DND-41 (cell line): ENCODE results near the gene JAZF1.

ENCODE experiments used
- ATAC-seq: fragments of 200-7000 bp; cut with Tn5 transposase; 3 replicates; pipeline ENCODE4 v1.9.1; 2021; ENCODE audit warnings: low read depth; ENCODE audit not compliant: insufficient read depth
- DNase-seq: peaks from one replicate; pipeline ENCODE4 v3.0.0-alpha.2; 2020
- H2AFZ ChIP-seq: 2 replicates; pipeline ENCODE4 v1.6.0; 2012; ENCODE audit warnings: low read depth, low read length
- H3K27ac ChIP-seq: 2 replicates; pipeline ENCODE4 v1.5.1; 2012; ENCODE audit warnings: low read length, inconsistent platforms
- H3K27me3 ChIP-seq: fragments of 200-600 bp; sonication (generic); 2 replicates; pipeline ENCODE4 v1.6.0; 2012; ENCODE audit warnings: low read length, mild to moderate bottlenecking, inconsistent platforms; ENCODE audit not compliant: insufficient read depth, poor library complexity
- H3K36me3 ChIP-seq: 2 replicates; pipeline ENCODE4 v1.5.1; 2012; ENCODE audit warnings: low read length, inconsistent platforms; ENCODE audit not compliant: insufficient read depth
- H3K4me1 ChIP-seq: 2 replicates; pipeline ENCODE4 v1.5.1; 2012; ENCODE audit warnings: mild to moderate bottlenecking, low read length; ENCODE audit not compliant: insufficient read depth
- H3K4me2 ChIP-seq: 2 replicates; pipeline ENCODE4 v1.6.0; 2012; ENCODE audit warnings: mild to moderate bottlenecking, moderate library complexity, low read length, inconsistent platforms; ENCODE audit not compliant: insufficient read depth
- H3K4me3 ChIP-seq, 2 experiments: fragments of 200-600 bp in 1 of 2; shearing (Covaris generic) in 1 of 2; 2 replicates each; pipeline ENCODE4 v1.5.1; 2012 to 2016; ENCODE audit warnings: inconsistent platforms in 2 of 2, low read length in 2 of 2, mild to moderate bottlenecking in 2 of 2, low read depth in 1 of 2, moderate library complexity in 1 of 2
- H3K79me2 ChIP-seq: 2 replicates; pipeline ENCODE4 v1.6.0; 2012; ENCODE audit warnings: low read length, inconsistent platforms; ENCODE audit not compliant: insufficient read depth
- H3K9ac ChIP-seq: 2 replicates; pipeline ENCODE4 v1.6.0; 2012; ENCODE audit warnings: low read depth, mild to moderate bottlenecking, inconsistent platforms, low read length, moderate library complexity
- H3K9me3 ChIP-seq: 2 replicates; pipeline ENCODE4 v1.5.1; 2012; ENCODE audit warnings: low read length, moderate library complexity, mild to moderate bottlenecking, inconsistent platforms; ENCODE audit not compliant: insufficient read depth, severe bottlenecking
- H4K20me1 ChIP-seq: 2 replicates; pipeline ENCODE4 v1.6.0; 2012; ENCODE audit warnings: low read length; ENCODE audit not compliant: insufficient read depth
- CTCF ChIP-seq: IDR thresholded peaks from 2 replicates; pipeline ENCODE4 v1.5.1; 2012; ENCODE audit warnings: borderline replicate concordance, low read length, moderate library complexity, mild to moderate bottlenecking; ENCODE audit not compliant: poor library complexity, severe bottlenecking; ENCODE audit errors: extremely low read depth
- EZH2 ChIP-seq: IDR thresholded peaks from 3 replicates; pipeline ENCODE4 v1.6.1; 2012; ENCODE audit warnings: borderline replicate concordance, low read depth, mild to moderate bottlenecking, moderate library complexity, low read length, inconsistent platforms; ENCODE audit not compliant: severe bottlenecking

JAZF1 gene

GRCh38 chr7:28182071-28182471 lies 1.5 kb upstream of the JAZF1 start:
- no peak overlapping the region for H2AFZ ChIP-seq
- ATAC-seq (no peak), DNase-seq (no peak)
- TF ChIP-seq CTCF = no peak
- no peak for TF ChIP-seq EZH2
- H3K4me3 ChIP-seq = no peak overlapping the region
- no peak overlapping the region for H3K27ac ChIP-seq
- peaks cover 11% of the 10 kb centered on the region for H3K4me1 ChIP-seq
- H3K9ac ChIP-seq = no peak overlapping the region
- no peaks in the 10 kb centered on the region for H3K9me3 ChIP-seq
- no peaks in the 10 kb centered on the region; the same call in 1 of the 2 replicates for H4K20me1 ChIP-seq
- no peaks in the 10 kb centered on the region for H3K79me2 ChIP-seq
- H3K36me3 ChIP-seq = no peaks in the 10 kb centered on the region
- no peaks in the 10 kb centered on the region for H3K27me3 ChIP-seq
- H3K4me2 ChIP-seq = no peak overlapping the region

GRCh38 chr7:28181416-28181815 lies 821 bp upstream of the JAZF1 start:
- Histone ChIP-seq H3K4me3 (no peak overlapping the region), H3K4me1 (peaks cover 11% of the 10 kb centered on the region)

GRCh38 chr7:28180031-28180363 lies 598 bp downstream of the JAZF1 start:
- H3K27ac ChIP-seq = no peak overlapping the region; the same call in 1 of the 2 replicates
- peak overlapping the region; percentile 84 for H3K4me2 ChIP-seq
- H3K79me2 ChIP-seq = no peaks in the 10 kb centered on the region
- peak overlapping the region; percentile 81; the same call in 1 of the 2 replicates for H2AFZ ChIP-seq
- no peak for ATAC-seq
- peaks cover 5% of the 10 kb centered on the region for H4K20me1 ChIP-seq
- no peaks in the 10 kb centered on the region for H3K27me3 ChIP-seq
- peak overlapping the region; percentile 31 to 70; a peak in 3 of 4 replicates for H3K4me3 ChIP-seq
- H3K9ac ChIP-seq = peak overlapping the region; percentile 56; the same call in 1 of the 2 replicates
- peaks cover 11% of the 10 kb centered on the region for H3K4me1 ChIP-seq
- no peak for DNase-seq
- TF ChIP-seq CTCF (no peak), EZH2 (no peak)
- no peaks in the 10 kb centered on the region for H3K9me3 ChIP-seq
- no peaks in the 10 kb centered on the region for H3K36me3 ChIP-seq

More at GRCh38 chr7:28181416-28181815, 821 bp upstream of the JAZF1 start:
- TF ChIP-seq CTCF (no peak), EZH2 (no peak)
- Histone ChIP-seq H3K36me3 (no peaks in the 10 kb centered on the region), H2AFZ (no peak overlapping the region), H3K27ac (no peak overlapping the region), H3K79me2 (no peaks in the 10 kb centered on the region), H3K9me3 (no peaks in the 10 kb centered on the region), H3K9ac (no peak overlapping the region), H3K4me2 (peak overlapping the region; percentile 84; the same call in 1 of the 2 replicates), H3K27me3 (no peaks in the 10 kb centered on the region), H4K20me1 (no peaks in the 10 kb centered on the region; the same call in none of the 2 replicates)
- ATAC-seq (no peak), DNase-seq (no peak)
